ENCODE data around the gene CP. TPM values are rescaled to one million over a fixed set of nuclear protein-coding genes. Genes with fewer than 3 reads are reported as not detected.

CP gene
- 13.7 and 14.1 TPM in 2 replicates for total RNA-seq

GRCh38 chr3:149221783-149222517 is at the start of gene CP:
CP (minus strand) TSS chr3:149221829; CDS start chr3:149221792, 37 bp downstream.

GRCh38 chr3:149129326-149130205 is 92.1 kb downstream of the CP start, which contains the start of gene HPS3:
HPS3 (plus strand) TSS chr3:149129638; CDS start chr3:149129724, 86 bp downstream.

Other genes with a start within 250 kb of the CP start
- gene GYG1, start 230.3 kb downstream of the CP start, total RNA-seq: 25.8 and 41.9 TPM in 2 replicates
- gene HLTF, start 135.3 kb downstream of the CP start, total RNA-seq: 39.5 and 41.8 TPM in 2 replicates
- 9.2 and 17.8 TPM in 2 replicates for gene HPS3, start 92.2 kb downstream of the CP start, total RNA-seq
- 0.36 and 2.4 TPM in 2 replicates for gene TM4SF18, start 111.8 kb upstream of the CP start, total RNA-seq
- 760 and 799 TPM in 2 replicates for gene TM4SF1, start 155.8 kb upstream of the CP start, total RNA-seq

Measured in cardiac atrium fibroblast (primary cell).